OCI-LY1 (cell line): ENCODE data around the gene PPARGC1A.

Experiments
- H2AFZ ChIP-seq: fragments of 200-600 bp; sonication (generic), shearing (Covaris generic); 2 replicates; pipeline ENCODE4 v1.6.0; 2014; ENCODE audit warnings: antibody characterized with exemption, mild to moderate bottlenecking, low read length
- H3F3A ChIP-seq: fragments of 200-600 bp; sonication (generic), shearing (Covaris generic); 2 replicates; pipeline ENCODE4 v1.6.0; 2014; ENCODE audit warnings: mild to moderate bottlenecking, antibody characterized with exemption, low read length, moderate library complexity; ENCODE audit not compliant: insufficient read depth
- H3K27ac ChIP-seq: fragments of 200-600 bp; sonication (generic); 2 replicates; pipeline ENCODE4 v1.5.1; 2014; ENCODE audit warnings: low read length, mixed run types, mild to moderate bottlenecking, low read depth; ENCODE audit not compliant: poor library complexity, severe bottlenecking
- H3K27me3 ChIP-seq: fragments of 200-600 bp; sonication (generic); 2 replicates; pipeline ENCODE4 v1.6.0; 2014; ENCODE audit warnings: antibody characterized with exemption, mild to moderate bottlenecking, low read length, moderate library complexity; ENCODE audit not compliant: insufficient read depth
- H3K36me3 ChIP-seq: fragments of 200-600 bp; sonication (generic); 2 replicates; pipeline ENCODE4 v1.6.1; 2014; ENCODE audit warnings: mild to moderate bottlenecking, antibody characterized with exemption, low read length, moderate library complexity, mixed read lengths; ENCODE audit not compliant: insufficient read depth
- H3K4me1 ChIP-seq: fragments of 200-600 bp; sonication (generic); 2 replicates; pipeline ENCODE4 v1.5.1; 2014; ENCODE audit warnings: mild to moderate bottlenecking, low read length, moderate library complexity; ENCODE audit not compliant: insufficient read depth, severe bottlenecking
- H3K4me2 ChIP-seq: fragments of 200-600 bp; sonication (generic), shearing (Covaris generic); 2 replicates; pipeline ENCODE4 v1.6.1; 2014; ENCODE audit warnings: low read length
- H3K4me3 ChIP-seq: fragments of 200-600 bp; sonication (generic); 2 replicates; pipeline ENCODE4 v1.5.1; 2014; ENCODE audit warnings: low read length, low read depth, mild to moderate bottlenecking, mixed read lengths; ENCODE audit not compliant: poor library complexity, severe bottlenecking
- H3K79me2 ChIP-seq: fragments of 200-600 bp; shearing (Covaris generic); 2 replicates; pipeline ENCODE4 v1.6.1; 2016; ENCODE audit warnings: mixed run types, low read length, mixed read lengths; ENCODE audit not compliant: insufficient read depth
- H3K9ac ChIP-seq: fragments of 200-600 bp; sonication (generic), shearing (Covaris generic); 2 replicates; pipeline ENCODE4 v1.6.1; 2014; ENCODE audit warnings: mild to moderate bottlenecking, low read length, mixed read lengths
- H3K9me2 ChIP-seq: fragments of 200-600 bp; sonication (generic), shearing (Covaris generic); 2 replicates; pipeline ENCODE4 v1.6.1; 2014; ENCODE audit warnings: low read depth, mild to moderate bottlenecking, low read length, mixed read lengths
- H3K9me3 ChIP-seq: fragments of 200-600 bp; shearing (Covaris generic); 2 replicates; pipeline ENCODE4 v1.6.1; 2014; ENCODE audit warnings: low read length, mixed read lengths
- H4K20me1 ChIP-seq: fragments of 200-600 bp; sonication (generic), shearing (Covaris generic); 2 replicates; pipeline ENCODE4 v1.6.0; 2016; ENCODE audit warnings: mild to moderate bottlenecking, low read length; ENCODE audit not compliant: insufficient read depth
- CTCF ChIP-seq: fragments of 200-600 bp; sonication (generic), shearing (Covaris generic); IDR thresholded peaks from 2 replicates; pipeline ENCODE4 v1.5.1; 2017; ENCODE audit warnings: mild to moderate bottlenecking, antibody characterized with exemption, low read length, moderate library complexity, mixed read lengths
- EZH2 ChIP-seq: fragments of 200-600 bp; sonication (generic), shearing (Covaris generic); IDR thresholded peaks from 2 replicates; pipeline ENCODE4 v1.8.0; 2017; ENCODE audit warnings: borderline replicate concordance, mixed run types, mild to moderate bottlenecking, antibody characterized with exemption, low read length, moderate library complexity, mixed read lengths

Gene PPARGC1A

GRCh38 chr4:23902222-23902804 lies 12.5 kb upstream of the PPARGC1A start:
- Histone ChIP-seq H3K9me3 (no peaks in the 10 kb centered on the region), H3K36me3 (no peaks in the 10 kb centered on the region), H3K9me2 (no peaks in the 10 kb centered on the region), H3F3A (no peaks in the 10 kb centered on the region), H3K27me3 (no peaks in the 10 kb centered on the region), H3K4me2 (no peak overlapping the region), H3K27ac (no peak overlapping the region), H3K79me2 (no peaks in the 10 kb centered on the region), H3K4me1 (no peaks in the 10 kb centered on the region), H3K9ac (no peak overlapping the region), H4K20me1 (no peaks in the 10 kb centered on the region), H2AFZ (no peak overlapping the region), H3K4me3 (no peak overlapping the region)
- TF ChIP-seq CTCF (no peak), EZH2 (no peak)

GRCh38 chr4:23900636-23901035 lies 10.8 kb upstream of the PPARGC1A start:
- Histone ChIP-seq H3K4me2 (no peak overlapping the region), H3K9me3 (no peaks in the 10 kb centered on the region), H3K36me3 (no peaks in the 10 kb centered on the region), H3F3A (no peaks in the 10 kb centered on the region), H3K27ac (no peak overlapping the region), H3K79me2 (no peaks in the 10 kb centered on the region), H2AFZ (no peak overlapping the region), H3K9ac (no peak overlapping the region), H3K9me2 (no peaks in the 10 kb centered on the region), H4K20me1 (no peaks in the 10 kb centered on the region), H3K27me3 (no peaks in the 10 kb centered on the region), H3K4me1 (no peaks in the 10 kb centered on the region), H3K4me3 (no peak overlapping the region)
- TF ChIP-seq CTCF (no peak), EZH2 (no peak)

GRCh38 chr4:23899565-23899964 lies 9.7 kb upstream of the PPARGC1A start:
- Histone ChIP-seq H3K27ac (no peak overlapping the region), H3K79me2 (no peaks in the 10 kb centered on the region), H3K4me2 (no peak overlapping the region), H3K36me3 (no peaks in the 10 kb centered on the region), H3F3A (no peaks in the 10 kb centered on the region), H3K4me3 (no peak overlapping the region), H4K20me1 (no peaks in the 10 kb centered on the region), H3K27me3 (no peaks in the 10 kb centered on the region), H3K9ac (no peak overlapping the region), H3K4me1 (no peaks in the 10 kb centered on the region), H3K9me3 (no peaks in the 10 kb centered on the region), H2AFZ (no peak overlapping the region), H3K9me2 (no peaks in the 10 kb centered on the region)
- TF ChIP-seq EZH2 (no peak), CTCF (no peak)
